Pons (tissue), 1 donor: ENCODE measurements around the gene SLC5A12.

Source experiments
- DNase-seq: peaks from one replicate; pipeline ENCODE4 v3.0.0-alpha.2; 2016; ENCODE audit warnings: low spot score

The SLC5A12 gene

DNA sequence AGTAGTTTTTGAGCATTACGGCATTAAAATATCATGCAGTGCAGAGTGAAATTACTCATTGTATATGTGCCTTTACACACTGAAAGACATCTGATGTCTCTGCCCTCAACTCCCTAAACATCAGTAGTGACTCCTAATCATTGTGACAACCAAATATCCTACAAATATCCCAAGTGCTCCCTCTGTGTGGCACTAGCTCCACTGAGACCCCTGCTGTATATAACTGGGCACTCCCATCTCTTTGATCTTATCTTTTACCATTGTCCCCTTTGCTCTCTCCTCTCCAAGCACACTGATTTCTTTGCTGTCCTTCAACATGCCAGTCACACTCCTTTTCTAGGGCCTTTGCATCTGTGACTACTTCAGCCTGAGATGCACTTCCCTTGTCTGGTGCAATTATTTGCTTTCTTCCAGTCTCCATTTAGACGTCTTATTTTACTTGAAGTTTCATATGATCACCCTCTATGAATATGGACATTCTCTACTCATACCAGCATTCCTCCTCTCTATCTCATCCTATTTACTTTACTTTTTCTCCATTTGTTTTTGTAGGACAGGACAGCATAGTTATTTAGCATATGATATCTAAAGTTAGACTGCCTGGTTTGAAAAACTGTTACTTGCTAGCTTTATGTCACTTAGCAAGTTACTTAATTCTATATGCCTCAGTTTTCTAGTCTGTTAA lies 2.4 kb downstream of the SLC5A12 start:
- DNase-seq, result no peak

DNA sequence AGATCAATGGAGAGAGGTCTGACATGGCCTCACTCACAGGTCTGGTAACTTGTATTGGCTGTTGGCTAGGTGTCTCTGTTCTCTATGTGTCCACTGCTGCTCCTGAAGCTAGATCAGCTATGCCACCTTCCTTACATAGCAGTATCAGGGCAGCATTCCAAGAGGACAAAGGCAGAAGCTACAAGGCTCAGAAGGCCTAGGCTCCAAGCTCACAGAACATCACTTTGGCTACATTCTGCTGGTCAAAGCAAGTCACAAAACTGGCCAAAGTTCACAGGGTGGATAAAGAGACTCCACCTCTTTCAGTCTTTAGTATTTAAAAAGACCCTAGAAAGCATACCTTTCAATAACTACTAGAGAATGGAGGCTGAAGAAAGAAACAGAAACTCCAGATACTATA lies 4.1 kb downstream of the SLC5A12 start:
- no peak for DNase-seq

DNA sequence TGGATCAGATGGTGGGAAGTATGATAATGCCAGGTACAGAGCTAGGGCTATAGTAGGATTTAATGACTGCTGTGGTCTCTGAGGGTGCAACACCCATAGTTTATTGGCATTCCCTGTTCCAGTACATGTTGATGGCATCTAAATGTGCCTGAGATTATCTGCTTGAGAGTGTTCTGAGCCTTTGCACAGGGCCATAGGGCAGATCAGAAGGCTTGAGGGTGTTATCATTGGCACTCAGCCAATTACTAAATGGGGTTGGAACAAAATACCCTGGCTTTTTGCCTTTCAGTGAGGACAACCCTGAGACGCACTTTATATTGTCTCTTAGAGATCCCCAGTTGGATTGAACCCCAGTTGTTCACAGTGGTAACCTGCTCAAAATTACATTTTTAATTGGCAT lies 6.7 kb downstream of the SLC5A12 start:
- DNase-seq, result no peak

DNA sequence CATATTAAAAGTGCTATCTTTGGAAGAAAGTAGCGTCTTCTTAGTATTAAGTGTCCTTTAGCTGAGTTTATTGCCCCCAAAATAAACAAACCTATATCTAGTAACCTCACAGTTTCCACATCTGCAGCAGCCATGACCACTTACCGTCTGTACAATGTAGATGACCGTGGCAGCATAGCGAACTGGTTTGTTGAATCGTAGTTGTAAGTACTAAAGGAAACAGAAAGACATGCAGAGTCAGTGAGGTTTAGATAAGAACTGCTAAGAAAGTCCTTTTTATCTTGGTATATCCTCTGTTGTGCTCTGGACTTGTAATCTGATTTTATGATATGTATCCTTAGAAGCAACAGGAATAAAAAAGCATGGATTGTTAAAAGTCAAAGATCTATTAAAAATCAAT lies 9.4 kb downstream of the SLC5A12 start:
- DNase-seq, result no peak

DNA sequence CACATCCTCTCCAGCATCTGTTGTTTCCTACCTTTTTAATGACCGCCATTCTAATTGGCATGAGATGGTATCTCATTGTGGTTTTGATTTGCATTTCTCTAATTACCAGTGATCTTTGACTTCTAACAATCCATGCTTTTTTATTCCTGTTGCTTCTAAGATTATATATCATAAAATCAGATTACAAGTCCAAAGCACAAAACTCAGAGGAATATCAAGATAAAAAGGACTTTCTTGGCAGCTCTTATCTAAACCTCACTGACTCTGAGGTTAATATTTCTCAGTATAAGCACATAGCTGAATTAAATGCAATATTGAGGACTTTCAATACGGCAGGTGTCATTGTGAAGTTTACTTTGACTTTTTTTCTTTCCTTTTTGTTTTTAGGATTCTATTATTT lies 11.4 kb downstream of the SLC5A12 start:
- DNase-seq, result no peak

GRCh38 chr11:26708736-26709456 lies 13.0 kb downstream of the SLC5A12 start:
- DNase-seq, result no peak

GRCh38 chr11:26706181-26706580 lies 15.7 kb downstream of the SLC5A12 start:
- no peak for DNase-seq

- DNase-seq, result no peak
Observed at GRCh38 chr11:26704249-26704648, 17.6 kb downstream of the SLC5A12 start.

DNA sequence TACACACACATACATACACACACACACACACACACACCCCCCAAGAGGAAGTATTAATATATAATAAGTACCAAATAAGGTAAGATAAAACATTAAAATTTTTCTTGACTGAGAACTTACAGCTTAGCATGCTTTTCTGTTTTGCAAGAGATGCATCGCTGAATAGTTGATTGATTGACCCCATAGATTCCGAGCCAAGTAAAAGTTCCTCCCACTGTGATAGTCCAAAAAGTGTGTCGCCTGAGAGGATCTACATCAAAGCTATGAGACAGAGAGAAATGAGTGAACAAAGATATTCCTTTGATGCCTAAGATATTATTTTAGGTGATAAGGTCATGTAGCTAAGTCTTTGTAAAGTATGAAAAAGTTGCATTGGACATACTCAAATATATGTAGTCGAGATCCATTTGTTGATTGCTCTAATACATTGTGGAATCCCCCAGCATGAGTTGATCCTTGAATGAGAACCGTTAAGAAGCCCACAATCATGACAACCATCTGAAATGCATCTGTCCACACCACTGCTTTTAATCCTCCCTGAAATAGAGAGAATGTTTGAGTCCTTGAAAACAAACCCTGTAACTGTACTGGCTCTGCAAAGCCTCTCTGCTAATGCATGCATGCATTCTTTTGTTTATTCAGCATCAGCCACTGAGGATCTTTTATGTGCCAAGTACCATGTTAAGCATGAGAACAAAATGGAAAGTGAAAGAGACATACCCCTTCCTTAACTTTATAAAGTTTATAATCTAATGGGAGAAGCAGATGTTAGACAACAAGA lies 18.3 kb downstream of the SLC5A12 start:
- peak; percentile 25 for DNase-seq

DNA sequence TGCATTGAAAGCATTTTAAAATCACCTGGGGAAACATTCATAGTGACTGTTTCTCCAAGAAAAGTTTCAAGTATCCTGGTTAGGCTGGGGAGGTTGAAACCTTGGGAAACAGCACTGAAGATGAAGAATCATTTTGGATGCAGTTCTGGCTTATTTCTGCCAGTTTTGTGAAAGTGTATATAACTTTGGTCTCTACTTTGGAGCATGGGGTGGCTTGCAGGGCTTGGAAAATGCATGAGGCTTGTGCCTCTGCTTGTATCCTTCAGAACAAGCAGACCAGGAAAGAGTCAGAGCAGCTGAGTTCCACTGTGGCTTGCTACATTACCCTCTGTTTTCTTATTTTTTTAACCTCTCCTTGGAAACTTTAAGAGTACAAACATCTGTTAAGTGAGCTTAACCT lies 19.5 kb downstream of the SLC5A12 start:
- DNase-seq, result no peak

DNA sequence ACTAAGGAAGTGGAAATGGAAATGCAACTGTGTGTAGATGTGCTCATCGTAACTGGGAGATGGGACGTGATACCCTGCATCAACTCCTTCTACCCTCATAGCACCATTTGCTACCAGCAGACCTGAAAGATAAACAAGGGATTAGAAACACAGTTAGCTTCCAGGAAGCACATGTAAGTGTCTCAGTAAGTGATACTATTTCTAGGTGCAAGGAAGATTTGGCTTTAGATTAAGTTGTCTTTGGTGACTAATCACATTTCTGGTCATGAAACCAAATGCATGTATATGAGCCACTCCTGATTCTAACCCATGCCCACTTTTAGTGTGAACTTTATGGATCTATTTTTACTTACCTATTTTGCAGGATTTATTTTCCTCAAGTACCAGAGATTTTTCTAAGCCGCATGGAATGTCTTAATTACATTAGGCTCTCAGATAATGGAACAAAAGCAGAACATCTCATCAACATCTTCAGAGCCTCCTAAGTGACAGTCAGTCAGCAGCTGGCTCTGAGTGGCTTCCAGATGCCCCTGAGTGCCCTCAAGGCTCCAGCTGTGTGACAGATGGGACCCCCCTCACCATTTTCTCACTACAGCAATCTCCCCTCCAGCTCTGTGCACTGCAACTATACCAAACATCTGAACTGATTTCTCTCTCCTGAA lies 21.2 kb downstream of the SLC5A12 start:
- DNase-seq, result no peak

- no peak for DNase-seq
Observed at GRCh38 chr11:26698224-26698623, 23.6 kb downstream of the SLC5A12 start.

GRCh38 chr11:26696330-26696729 lies 25.5 kb downstream of the SLC5A12 start:
- no peak for DNase-seq

- no peak for DNase-seq
Observed at GRCh38 chr11:26688701-26689100, 33.2 kb downstream of the SLC5A12 start.

DNA sequence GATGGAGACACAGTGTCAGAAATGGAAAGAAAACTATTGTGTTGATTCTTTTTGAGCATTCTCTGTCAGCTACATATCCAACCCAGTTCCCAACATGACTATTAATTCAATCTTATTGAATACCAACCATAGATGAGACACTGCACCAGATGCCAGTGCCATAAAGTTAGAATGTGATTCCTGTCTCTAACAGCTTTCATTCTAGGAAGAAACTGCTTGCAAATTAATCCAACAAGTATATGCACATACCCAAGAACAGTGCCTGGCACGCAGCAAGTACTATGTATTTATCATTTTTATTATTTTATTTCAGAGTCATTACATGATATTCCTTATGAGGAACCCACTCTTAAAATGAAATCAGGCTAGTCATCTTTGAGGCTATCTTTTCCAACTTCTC lies 34.5 kb downstream of the SLC5A12 start:
- DNase-seq, result no peak

- no peak for DNase-seq
Observed at GRCh38 chr11:26677566-26677965, 44.3 kb downstream of the SLC5A12 start.

- DNase-seq, result no peak
Observed at GRCh38 chr11:26676641-26677040, 45.2 kb downstream of the SLC5A12 start.

DNA sequence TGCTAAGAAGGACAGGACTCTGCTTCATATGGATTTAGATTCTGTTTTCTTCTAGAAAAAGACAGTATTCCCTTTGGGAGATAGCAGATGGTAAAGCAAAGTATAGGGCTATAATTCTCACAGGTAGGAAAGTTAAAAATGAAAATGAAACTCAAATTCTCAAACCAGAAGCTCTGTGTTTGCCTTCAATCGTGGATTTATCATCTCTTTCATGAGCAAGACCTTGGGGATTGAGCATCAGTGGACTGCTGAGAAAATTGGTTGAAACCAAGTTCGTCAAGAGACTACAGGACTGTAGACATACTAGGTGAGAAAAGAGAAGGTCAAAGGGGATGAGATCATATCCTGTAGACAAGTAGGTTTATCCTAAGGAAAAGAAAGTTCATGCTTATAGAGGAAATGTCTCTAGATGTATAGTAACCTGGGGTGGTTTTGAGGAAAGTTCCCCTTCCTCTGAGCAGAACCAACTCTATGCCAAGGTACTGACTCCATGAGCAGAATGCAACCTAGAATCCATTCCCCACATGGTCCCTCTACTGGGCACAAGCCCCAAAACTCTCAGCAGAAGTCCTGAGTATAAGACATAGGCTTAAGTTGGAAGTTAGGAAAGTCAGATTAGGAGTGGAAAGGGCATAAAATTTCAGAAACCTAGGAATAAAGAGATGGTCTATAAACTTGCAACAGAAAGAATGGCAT lies 46.5 kb downstream of the SLC5A12 start:
- DNase-seq, result no peak

- no peak for DNase-seq
Observed at GRCh38 chr11:26665946-26666345, 55.9 kb downstream of the SLC5A12 start.

DNA sequence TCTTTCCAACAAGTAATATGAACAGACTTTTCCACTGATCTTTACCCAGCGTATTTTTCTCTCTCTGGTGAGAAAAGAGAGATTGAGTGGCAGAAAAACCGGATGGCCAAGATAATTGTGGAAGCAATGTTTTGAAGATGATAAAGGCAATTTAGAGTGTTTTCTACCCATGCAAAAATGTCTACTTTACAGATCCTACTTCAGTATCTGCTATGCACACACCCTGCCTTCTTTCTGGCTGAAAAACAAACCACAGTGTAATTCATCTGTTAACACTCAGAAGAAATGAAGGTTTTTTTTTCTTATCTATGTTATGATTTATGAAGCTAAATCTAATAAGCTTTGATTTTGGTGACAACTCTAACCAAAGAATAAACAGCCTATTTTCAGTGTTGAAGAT lies 56.8 kb downstream of the SLC5A12 start:
- DNase-seq, result no peak

GRCh38 chr11:26662916-26663315 lies 58.9 kb downstream of the SLC5A12 start:
- DNase-seq, result no peak

- DNase-seq, result no peak
Observed at GRCh38 chr11:26655287-26655686, 66.6 kb downstream of the SLC5A12 start.
